Measurements from ENCODE around the gene ARF1.

DNA sequence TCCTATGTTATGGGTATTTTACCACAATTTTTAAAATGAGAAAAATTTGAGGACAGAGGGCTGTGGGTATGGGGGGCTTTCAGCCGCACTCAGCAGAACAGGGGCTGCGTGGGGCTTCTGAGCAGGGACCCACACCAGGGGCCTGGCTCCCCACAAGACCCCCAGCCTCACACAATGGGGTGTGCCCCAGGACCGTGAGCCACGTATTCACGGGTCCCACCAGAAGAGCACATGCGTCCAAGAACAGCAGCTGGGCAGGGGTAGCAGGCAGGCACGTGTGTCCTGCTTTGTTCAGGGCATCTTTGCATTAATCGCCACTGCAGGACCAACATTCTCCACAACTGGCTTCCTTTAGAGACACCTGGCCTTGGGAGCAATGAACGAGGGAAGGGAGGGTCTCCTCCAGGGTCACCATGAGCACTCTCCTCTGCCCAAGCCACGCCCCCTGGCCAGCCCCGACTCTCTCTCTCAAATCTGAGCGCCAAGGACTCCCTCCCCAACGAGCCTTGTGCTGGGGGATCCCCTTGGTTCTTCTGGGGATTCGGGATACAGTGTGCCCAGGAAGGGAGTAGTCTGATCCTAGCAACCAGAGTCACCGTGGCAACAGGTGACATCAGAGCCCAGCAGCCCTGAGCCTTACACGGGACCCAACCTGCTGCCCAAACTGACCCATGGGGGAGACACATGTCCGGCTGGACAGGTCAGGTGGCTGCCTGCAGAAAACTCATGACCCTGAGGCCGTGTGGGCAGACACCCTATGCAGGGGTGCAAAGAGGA is 7.4 kb upstream of the ARF1 start:
- TF ChIP-seq CTCF (conservative IDR thresholded peaks at IDR 0.05 in 1 of 2, IDR thresholded peaks at IDR 0.05 in 1 of 2; ENCODE audit: extremely low read depth in 1 of 2, insufficient read depth in 1 of 2, low read depth in 1 of 2, low read length in 2 of 2) (no peak), EZH2 (IDR thresholded peaks at IDR 0.05; ENCODE audit: borderline replicate concordance, low read length) (no peak)
